ENCODE results near the gene SETBP1.

Gene SETBP1

DNA sequence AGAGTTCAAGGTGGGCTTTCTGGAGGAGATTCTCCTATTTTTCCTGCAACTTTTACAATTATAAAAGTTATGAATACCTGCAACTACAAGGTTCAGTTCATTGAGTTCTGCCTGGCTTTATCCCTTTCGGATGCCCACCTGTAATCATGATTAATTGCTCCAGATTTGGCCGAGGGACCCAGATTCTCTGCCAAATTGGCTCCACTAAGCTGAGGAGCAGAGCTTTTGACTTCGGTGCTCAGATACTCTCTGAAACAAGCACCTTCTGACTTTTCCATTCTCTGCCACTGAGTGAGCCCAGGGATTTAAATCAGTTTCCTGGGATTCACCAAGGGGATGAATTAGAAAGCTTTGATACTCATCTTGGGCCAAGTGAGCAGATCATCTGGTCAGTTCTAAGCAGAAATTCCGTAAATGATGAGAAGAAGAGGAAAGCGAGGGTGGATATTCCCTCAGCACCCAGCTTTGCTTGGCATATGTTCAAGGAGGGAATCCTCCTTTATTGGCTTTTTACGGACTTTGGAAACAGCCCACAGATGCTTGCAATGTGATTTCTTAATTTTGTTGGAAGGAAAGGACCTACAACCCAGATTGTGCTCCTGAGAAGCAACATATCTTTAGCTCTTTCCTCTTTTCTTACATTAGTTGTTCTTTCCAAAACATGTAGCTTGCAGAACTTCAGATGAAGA is 179.2 kb downstream of the SETBP1 start:
- Histone ChIP-seq H3K27ac (no peak overlapping the region), H3K9me3 (ENCODE audit: low read depth, low read length) (no peaks in the 10 kb centered on the region), H3K4me3 (no peak overlapping the region), H3K36me3 (ENCODE audit: insufficient read depth, low read length) (no peaks in the 10 kb centered on the region), H3K9ac (ENCODE audit: insufficient read length) (no peak overlapping the region)
- TF ChIP-seq FOXP2 (optimal IDR thresholded peaks at IDR 0.05; ENCODE audit: control extremely low read depth, extremely low read length, insufficient read depth) (no peak), EZH2 (IDR thresholded peaks at IDR 0.05) (no peak), POLR2AphosphoS5 (IDR thresholded peaks at IDR 0.05; ENCODE audit: borderline replicate concordance, low read depth, low read length) (no peak)
- DNase-seq (ENCODE audit: low read depth, low spot score), result no peak

DNA sequence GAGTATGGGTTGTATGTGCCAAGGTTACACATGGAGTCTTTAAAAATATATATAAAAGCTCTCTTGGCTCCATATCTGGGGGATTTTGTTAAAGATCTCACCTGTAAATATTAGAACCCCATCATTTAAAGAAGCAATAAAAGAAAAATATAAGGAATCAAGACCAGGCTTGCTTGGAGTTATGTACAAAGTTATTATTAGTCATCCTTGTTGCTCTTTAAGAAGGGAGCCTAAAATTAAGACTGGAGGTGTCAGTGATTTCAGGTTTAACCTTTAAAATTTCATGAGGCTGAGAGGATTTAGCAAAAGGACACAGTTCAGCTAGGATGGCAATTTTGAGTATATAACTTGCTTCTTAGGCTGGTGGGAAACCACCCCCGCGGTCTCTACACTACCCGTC is 181.4 kb downstream of the SETBP1 start:
- Histone ChIP-seq H3K27ac (no peak overlapping the region), H3K9me3 (ENCODE audit: low read depth, low read length) (no peaks in the 10 kb centered on the region), H3K36me3 (ENCODE audit: insufficient read depth, low read length) (no peaks in the 10 kb centered on the region), H3K4me3 (no peak overlapping the region), H3K9ac (ENCODE audit: insufficient read length) (no peak overlapping the region)
- DNase-seq (ENCODE audit: low read depth, low spot score), result no peak
- TF ChIP-seq POLR2AphosphoS5 (IDR thresholded peaks at IDR 0.05; ENCODE audit: borderline replicate concordance, low read depth, low read length) (no peak), FOXP2 (optimal IDR thresholded peaks at IDR 0.05; ENCODE audit: control extremely low read depth, extremely low read length, insufficient read depth) (no peak), EZH2 (IDR thresholded peaks at IDR 0.05) (no peak)

DNA sequence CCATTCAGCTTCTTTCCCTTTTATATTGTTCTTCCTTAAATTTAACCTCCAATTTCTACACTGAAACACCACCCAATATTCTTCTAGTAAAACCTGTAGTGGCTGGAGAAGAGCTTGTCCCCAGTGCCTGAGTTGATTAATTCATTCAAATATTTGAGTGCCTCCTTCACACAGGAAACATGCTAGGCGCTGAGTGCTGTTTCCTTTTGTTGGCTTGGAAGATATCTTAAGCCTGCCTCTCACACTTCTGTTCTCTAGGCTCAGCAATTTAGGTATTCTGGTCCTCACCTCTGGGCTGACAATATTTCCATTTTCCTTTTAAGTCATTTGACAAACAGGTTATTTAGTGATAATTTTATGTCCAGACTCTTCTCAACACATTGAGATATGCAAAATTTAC is 185.4 kb downstream of the SETBP1 start:
- no peak overlapping the region for H3K4me3 ChIP-seq
- no peak overlapping the region for H3K27ac ChIP-seq
- no peaks in the 10 kb centered on the region for H3K36me3 ChIP-seq (ENCODE audit: insufficient read depth, low read length)
- no peak for DNase-seq (ENCODE audit: low read depth, low spot score)
- no peak for TF ChIP-seq FOXP2 (optimal IDR thresholded peaks at IDR 0.05; ENCODE audit: control extremely low read depth, extremely low read length, insufficient read depth)
- TF ChIP-seq POLR2AphosphoS5 (IDR thresholded peaks at IDR 0.05; ENCODE audit: borderline replicate concordance, low read depth, low read length), result no peak
- TF ChIP-seq EZH2 (IDR thresholded peaks at IDR 0.05), result no peak
- H3K9ac ChIP-seq (ENCODE audit: insufficient read length), result no peak overlapping the region
- H3K9me3 ChIP-seq (ENCODE audit: low read depth, low read length), result no peaks in the 10 kb centered on the region

DNA sequence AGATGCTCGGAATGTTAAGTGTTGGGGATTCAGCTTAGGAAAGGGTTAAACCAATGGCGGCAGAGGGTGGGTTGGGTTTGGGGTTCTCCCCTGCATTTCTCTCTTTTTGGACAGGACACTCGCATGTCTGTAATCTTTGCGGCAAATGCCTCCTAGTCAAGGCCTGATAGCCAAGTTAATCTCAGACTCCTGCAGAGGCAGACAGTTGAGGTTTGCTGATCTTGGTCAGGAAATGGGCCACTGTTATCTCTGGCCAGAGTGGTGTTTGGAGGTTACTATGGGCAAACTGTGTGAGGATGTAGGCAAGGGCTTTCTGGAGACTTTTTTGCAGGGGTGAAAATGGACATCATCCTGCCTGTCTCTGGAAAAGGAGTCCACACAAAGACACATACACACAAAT is 188.8 kb downstream of the SETBP1 start:
- no peak overlapping the region for H3K9ac ChIP-seq (ENCODE audit: insufficient read length)
- H3K9me3 ChIP-seq (ENCODE audit: low read depth, low read length), result no peaks in the 10 kb centered on the region
- no peak overlapping the region for H3K4me3 ChIP-seq
- TF ChIP-seq FOXP2 (optimal IDR thresholded peaks at IDR 0.05; ENCODE audit: control extremely low read depth, extremely low read length, insufficient read depth) (no peak), EZH2 (IDR thresholded peaks at IDR 0.05) (no peak), POLR2AphosphoS5 (IDR thresholded peaks at IDR 0.05; ENCODE audit: borderline replicate concordance, low read depth, low read length) (no peak)
- no peaks in the 10 kb centered on the region for H3K36me3 ChIP-seq (ENCODE audit: insufficient read depth, low read length)
- H3K27ac ChIP-seq, result no peak overlapping the region
- no peak for DNase-seq (ENCODE audit: low read depth, low spot score)

DNA sequence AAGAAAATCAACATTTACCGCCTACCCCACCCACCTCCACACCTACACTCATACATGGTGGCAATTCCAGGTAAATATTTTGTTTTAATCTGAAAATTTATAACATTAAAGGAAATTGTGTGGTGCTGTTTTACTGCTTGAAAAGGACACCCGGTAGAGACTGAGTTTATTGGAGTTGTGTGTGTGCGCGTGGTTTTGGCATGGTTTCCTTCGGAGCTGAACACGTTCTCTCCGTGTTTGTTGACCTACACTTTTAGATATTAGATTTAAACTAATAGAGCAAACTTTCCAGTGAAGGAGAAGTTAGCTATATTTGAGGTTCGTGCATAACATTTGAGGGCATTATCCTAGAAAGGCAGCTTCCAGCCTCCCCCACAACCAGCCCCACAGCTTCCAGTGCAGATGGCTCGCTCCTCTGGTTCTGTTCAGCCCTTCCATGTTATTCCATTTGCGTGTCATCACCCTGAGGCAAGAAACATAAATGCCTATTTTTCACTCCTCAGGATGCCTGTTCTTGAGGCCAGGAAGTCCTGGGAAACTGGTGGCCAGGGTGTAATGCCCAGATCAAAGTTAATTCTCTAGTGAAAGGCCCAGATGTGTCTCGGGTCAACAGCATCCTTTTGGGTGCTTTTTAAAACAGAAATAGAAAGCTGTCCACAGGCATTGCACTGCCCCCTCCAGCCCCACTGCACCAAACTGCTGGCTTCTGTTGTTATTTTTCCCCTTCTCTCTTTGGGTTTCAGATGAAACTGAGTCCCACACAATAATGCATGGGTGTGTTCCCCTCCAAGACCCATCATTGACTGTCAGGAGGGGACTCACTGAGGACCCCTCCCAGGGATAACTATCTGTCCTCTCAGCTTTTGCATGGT is 190.2 kb downstream of the SETBP1 start:
- no peak overlapping the region for H3K9ac ChIP-seq (ENCODE audit: insufficient read length)

DNA sequence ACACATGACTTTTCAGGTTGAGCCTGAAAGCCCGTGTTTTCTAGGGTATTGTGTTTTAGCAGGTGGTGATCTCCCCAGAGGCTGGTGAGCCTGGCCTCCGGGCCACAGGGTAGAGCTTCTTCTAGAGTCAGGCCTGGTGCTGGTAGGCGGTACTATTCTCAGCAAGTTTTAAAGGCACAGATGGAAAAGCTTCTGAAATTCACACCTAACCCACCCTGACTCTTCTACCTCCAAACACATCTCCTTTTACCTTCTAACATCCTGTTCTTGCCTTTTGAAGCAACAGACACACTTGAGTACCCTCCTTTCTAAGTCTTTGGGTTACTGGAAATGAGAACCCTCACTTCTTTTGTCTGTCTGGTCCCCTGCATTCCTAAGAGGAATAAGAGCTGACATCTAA is 191.1 kb downstream of the SETBP1 start:
- no peak for DNase-seq (ENCODE audit: low read depth, low spot score)
- Histone ChIP-seq H3K36me3 (ENCODE audit: insufficient read depth, low read length) (no peaks in the 10 kb centered on the region), H3K27ac (no peak overlapping the region), H3K9ac (ENCODE audit: insufficient read length) (no peak overlapping the region), H3K9me3 (ENCODE audit: low read depth, low read length) (no peaks in the 10 kb centered on the region), H3K4me3 (no peak overlapping the region)
- TF ChIP-seq POLR2AphosphoS5 (IDR thresholded peaks at IDR 0.05; ENCODE audit: borderline replicate concordance, low read depth, low read length) (no peak), FOXP2 (optimal IDR thresholded peaks at IDR 0.05; ENCODE audit: control extremely low read depth, extremely low read length, insufficient read depth) (no peak), EZH2 (IDR thresholded peaks at IDR 0.05) (no peak)

More for the DNA sequence above, 190.2 kb downstream of the SETBP1 start:
- Histone ChIP-seq H3K4me3 (no peak overlapping the region), H3K9me3 (ENCODE audit: low read depth, low read length) (no peaks in the 10 kb centered on the region), H3K27ac (no peak overlapping the region), H3K36me3 (ENCODE audit: insufficient read depth, low read length) (no peaks in the 10 kb centered on the region)
- no peak for DNase-seq (ENCODE audit: low read depth, low spot score)
- no peak for TF ChIP-seq FOXP2 (optimal IDR thresholded peaks at IDR 0.05; ENCODE audit: control extremely low read depth, extremely low read length, insufficient read depth)
- TF ChIP-seq POLR2AphosphoS5 (IDR thresholded peaks at IDR 0.05; ENCODE audit: borderline replicate concordance, low read depth, low read length), result no peak
- TF ChIP-seq EZH2 (IDR thresholded peaks at IDR 0.05), result no peak

DNA sequence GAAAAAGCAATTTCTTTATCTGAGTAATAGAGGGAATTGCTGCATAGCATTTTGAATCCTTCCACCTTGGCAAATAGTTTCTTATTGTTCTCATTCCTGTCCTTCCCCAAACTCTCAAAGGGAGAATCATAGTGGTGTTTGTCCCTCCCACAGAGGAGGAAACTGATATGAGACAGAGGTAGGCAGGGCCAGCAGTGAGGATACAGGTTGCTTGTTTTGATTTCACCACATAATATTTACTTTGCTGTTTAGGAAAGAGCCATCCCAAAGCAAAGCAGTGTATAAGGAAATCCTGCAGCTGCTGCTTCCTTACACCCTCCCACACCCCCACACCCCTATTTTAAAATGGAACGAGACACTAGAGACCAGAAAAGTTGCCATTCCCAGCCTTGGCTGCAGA is 195.3 kb downstream of the SETBP1 start:
- H3K4me3 ChIP-seq, result no peak overlapping the region
- DNase-seq (ENCODE audit: low read depth, low spot score), result no peak
- no peaks in the 10 kb centered on the region for H3K36me3 ChIP-seq (ENCODE audit: insufficient read depth, low read length)
- TF ChIP-seq FOXP2 (optimal IDR thresholded peaks at IDR 0.05; ENCODE audit: control extremely low read depth, extremely low read length, insufficient read depth) (no peak), EZH2 (IDR thresholded peaks at IDR 0.05) (no peak), POLR2AphosphoS5 (IDR thresholded peaks at IDR 0.05; ENCODE audit: borderline replicate concordance, low read depth, low read length) (no peak)
- H3K27ac ChIP-seq, result no peak overlapping the region
- no peaks in the 10 kb centered on the region for H3K9me3 ChIP-seq (ENCODE audit: low read depth, low read length)
- no peak overlapping the region for H3K9ac ChIP-seq (ENCODE audit: insufficient read length)

DNA sequence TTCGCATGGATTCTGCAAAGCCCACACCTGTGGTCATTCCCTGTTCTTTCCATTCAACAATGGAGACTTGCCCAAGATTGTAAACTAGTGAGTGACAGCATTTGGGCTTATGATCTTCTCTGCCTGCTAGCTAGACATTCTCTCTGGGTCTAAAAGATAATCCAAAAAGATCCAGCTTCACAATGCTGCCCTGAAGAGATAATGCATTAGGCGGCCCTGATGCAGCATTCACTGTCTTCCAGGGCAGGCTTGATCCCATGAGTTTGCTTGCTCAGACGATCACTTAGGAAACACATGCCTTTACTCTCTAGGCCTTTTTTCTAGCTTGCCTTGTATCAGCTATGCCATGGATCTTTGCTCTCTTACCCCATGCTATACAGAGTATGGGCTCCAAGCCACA is 196.1 kb downstream of the SETBP1 start:
- DNase-seq (ENCODE audit: low read depth, low spot score), result no peak
- no peaks in the 10 kb centered on the region for H3K9me3 ChIP-seq (ENCODE audit: low read depth, low read length)
- H3K4me3 ChIP-seq, result no peak overlapping the region
- H3K9ac ChIP-seq (ENCODE audit: insufficient read length), result no peak overlapping the region
- TF ChIP-seq EZH2 (IDR thresholded peaks at IDR 0.05) (no peak), FOXP2 (optimal IDR thresholded peaks at IDR 0.05; ENCODE audit: control extremely low read depth, extremely low read length, insufficient read depth) (no peak), POLR2AphosphoS5 (IDR thresholded peaks at IDR 0.05; ENCODE audit: borderline replicate concordance, low read depth, low read length) (no peak)
- H3K36me3 ChIP-seq (ENCODE audit: insufficient read depth, low read length), result no peaks in the 10 kb centered on the region
- H3K27ac ChIP-seq, result no peak overlapping the region

Measured in SK-N-MC (cell line).